ENCODE results near the gene HSPA4. TPM values are rescaled to one million over a fixed set of nuclear protein-coding genes. Genes with fewer than 3 reads are reported as not detected.

The HSPA4 gene
- total and polyA plus RNA-seq, 2 donors (not counting 1 experiment from before 2014, with no cell fraction given): 18.1 to 95.0 TPM

DNA sequence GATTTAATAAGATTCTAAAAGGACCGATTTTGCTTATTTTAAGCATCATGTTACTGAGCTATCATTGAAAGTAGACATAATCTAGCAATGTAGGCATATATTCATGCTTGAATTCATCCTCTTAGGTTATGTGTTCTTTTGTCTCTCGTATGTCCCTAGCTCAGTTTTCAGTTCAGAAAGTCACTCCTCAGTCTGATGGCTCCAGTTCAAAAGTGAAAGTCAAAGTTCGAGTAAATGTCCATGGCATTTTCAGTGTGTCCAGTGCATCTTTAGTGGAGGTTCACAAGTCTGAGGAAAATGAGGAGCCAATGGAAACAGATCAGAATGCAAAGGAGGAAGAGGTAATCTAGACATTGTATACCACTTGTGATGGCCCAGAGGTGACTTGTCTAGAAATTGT lies 39.2 kb downstream of the HSPA4 start:
- H3K27me3 ChIP-seq (replicated peaks in 1 of 4; ENCODE audit: control extremely low read depth in 1 of 4, control insufficient read depth in 3 of 4, insufficient read depth in 4 of 4, low read length in 3 of 4): no peaks in the 10 kb centered on the region
- ATAC-seq (ENCODE audit: low read depth) (no peak), DNase-seq (no peak)
- no peak overlapping the region for H3K4me3 ChIP-seq (ENCODE audit: control extremely low read depth in 1 of 5, extremely low read depth in 1 of 5, insufficient read depth in 1 of 5, low read depth in 2 of 5, low read length in 4 of 5)
- H3K36me3 ChIP-seq (replicated peaks in 1 of 2; ENCODE audit: control extremely low read depth in 1 of 2, control insufficient read depth in 1 of 2, extremely low read depth in 1 of 2, insufficient read depth in 2 of 2, low read length in 1 of 2): peaks cover 14 to 84% of the 10 kb centered on the region in 2 experiments
- ChIA-PET CTCF (interaction anchor here (1.2 kb wide), 1 partner anchor 15 kb away, joined by 3 read pairs; no protein-coding TSS in a partner anchor), POLR2A (no interaction called here)
- WGBS (ENCODE audit: insufficient coverage): 100% methylated on average over 2 of the region's 3 CpGs
- no peak overlapping the region for H3K4me2 ChIP-seq (replicated peaks; ENCODE audit: low read depth, low read length, poor library complexity, severe bottlenecking)
- no peak overlapping the region for H3K9ac ChIP-seq (ENCODE audit: low read length)
- H4K20me1 ChIP-seq (ENCODE audit: control insufficient read depth, insufficient read depth, low read length, poor library complexity, severe bottlenecking): peaks cover 3% of the 10 kb centered on the region
- H3K27ac Mint-ChIP-seq: no peak overlapping the region
- H3K79me2 ChIP-seq (ENCODE audit: control insufficient read depth, insufficient read depth, low read length): peaks cover 7% of the 10 kb centered on the region
- intact Hi-C loops (cut with micrococcal nuclease): no loop called here
- H3K4me1 ChIP-seq (ENCODE audit: control insufficient read depth in 2 of 2, insufficient read depth in 2 of 2, low read length in 2 of 2): no peaks in the 10 kb centered on the region
- peaks cover 3% of the 10 kb centered on the region for H3K4me1 Mint-ChIP-seq
- peak overlapping the region in 1 of 2 donors; percentile 0 for H3K27ac ChIP-seq (ENCODE audit: low read length in 2 of 2)
- TF ChIP-seq EZH2 (IDR thresholded peaks at IDR 0.05; ENCODE audit: borderline replicate concordance, insufficient read depth, low read depth, low read length, poor library complexity, severe bottlenecking): no peak
- TF ChIP-seq, protein P1, sequence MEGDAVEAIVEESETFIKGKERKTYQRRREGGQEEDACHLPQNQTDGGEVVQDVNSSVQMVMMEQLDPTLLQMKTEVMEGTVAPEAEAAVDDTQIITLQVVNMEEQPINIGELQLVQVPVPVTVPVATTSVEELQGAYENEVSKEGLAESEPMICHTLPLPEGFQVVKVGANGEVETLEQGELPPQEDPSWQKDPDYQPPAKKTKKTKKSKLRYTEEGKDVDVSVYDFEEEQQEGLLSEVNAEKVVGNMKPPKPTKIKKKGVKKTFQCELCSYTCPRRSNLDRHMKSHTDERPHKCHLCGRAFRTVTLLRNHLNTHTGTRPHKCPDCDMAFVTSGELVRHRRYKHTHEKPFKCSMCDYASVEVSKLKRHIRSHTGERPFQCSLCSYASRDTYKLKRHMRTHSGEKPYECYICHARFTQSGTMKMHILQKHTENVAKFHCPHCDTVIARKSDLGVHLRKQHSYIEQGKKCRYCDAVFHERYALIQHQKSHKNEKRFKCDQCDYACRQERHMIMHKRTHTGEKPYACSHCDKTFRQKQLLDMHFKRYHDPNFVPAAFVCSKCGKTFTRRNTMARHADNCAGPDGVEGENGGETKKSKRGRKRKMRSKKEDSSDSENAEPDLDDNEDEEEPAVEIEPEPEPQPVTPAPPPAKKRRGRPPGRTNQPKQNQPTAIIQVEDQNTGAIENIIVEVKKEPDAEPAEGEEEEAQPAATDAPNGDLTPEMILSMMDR (IDR thresholded peaks at IDR 0.05): no peak
- no peaks in the 10 kb centered on the region for H3K27me3 Mint-ChIP-seq
- no peaks in the 10 kb centered on the region for H3K9me3 Mint-ChIP-seq (ENCODE audit: insufficient read depth)
- H3K4me3 Mint-ChIP-seq: no peak overlapping the region
- no peak overlapping the region for H2AFZ ChIP-seq (ENCODE audit: insufficient read depth, low read depth, low read length, poor library complexity, severe bottlenecking)
- H3K9me3 ChIP-seq (ENCODE audit: control extremely low read depth in 1 of 3, control insufficient read depth in 2 of 3, insufficient read depth in 1 of 3, low read length in 2 of 3): no peaks in the 10 kb centered on the region

GRCh38 chr5:133106343-133106742 lies 54.5 kb downstream of the HSPA4 start:
- no CpG with 5 or more reads among the region's 3 CpGs for WGBS (ENCODE audit: insufficient coverage)
- H2AFZ ChIP-seq (ENCODE audit: insufficient read depth, low read depth, low read length, poor library complexity, severe bottlenecking): no peak overlapping the region
- Mint-ChIP-seq H3K27ac (peak overlapping the region; percentile 92), H3K27me3 (no peaks in the 10 kb centered on the region), H3K4me3 (peak overlapping the region; percentile 55), H3K4me1 (peaks cover 69% of the 10 kb centered on the region), H3K9me3 (ENCODE audit: insufficient read depth) (no peaks in the 10 kb centered on the region)
- DNase-seq: no peak
- H3K4me2 ChIP-seq (replicated peaks; ENCODE audit: low read depth, low read length, poor library complexity, severe bottlenecking): peak overlapping the region; percentile 68
- ChIA-PET CTCF (interaction anchor here (0.6 to 1.6 kb wide), 5 partner anchors 15 to 933 kb away, joined by 3 to 9 read pairs (median 4); partner anchors contain the start of gene AFF4), POLR2A (interaction anchor here (0.6 to 2.0 kb wide), 3 partner anchors 54 to 143 kb away, joined by 3 to 22 read pairs (median 15); partner anchors contain the start of genes AFF4 and HSPA4)
- H3K4me3 ChIP-seq (ENCODE audit: control extremely low read depth in 1 of 5, extremely low read depth in 1 of 5, insufficient read depth in 1 of 5, low read depth in 2 of 5, low read length in 4 of 5): no peak overlapping the region
- no peaks in the 10 kb centered on the region for H4K20me1 ChIP-seq (ENCODE audit: control insufficient read depth, insufficient read depth, low read length, poor library complexity, severe bottlenecking)
- H3K4me1 ChIP-seq (ENCODE audit: control insufficient read depth in 2 of 2, insufficient read depth in 2 of 2, low read length in 2 of 2): peaks cover 67 to 70% of the 10 kb centered on the region in 2 donors
- TF ChIP-seq, protein P1 (IDR thresholded peaks at IDR 0.05): no peak
- TF ChIP-seq EZH2 (IDR thresholded peaks at IDR 0.05; ENCODE audit: borderline replicate concordance, insufficient read depth, low read depth, low read length, poor library complexity, severe bottlenecking): no peak
- no peak for ATAC-seq (ENCODE audit: low read depth)
- H3K27ac ChIP-seq (ENCODE audit: low read length in 2 of 2): peak overlapping the region; percentile 76 to 93
- peaks cover 8 to 21% of the 10 kb centered on the region in 2 experiments for H3K36me3 ChIP-seq (replicated peaks in 1 of 2; ENCODE audit: control extremely low read depth in 1 of 2, control insufficient read depth in 1 of 2, extremely low read depth in 1 of 2, insufficient read depth in 2 of 2, low read length in 1 of 2)
- peaks cover 0 to 8% (median 0%) of the 10 kb centered on the region in 3 donors for H3K9me3 ChIP-seq (ENCODE audit: control extremely low read depth in 1 of 3, control insufficient read depth in 2 of 3, insufficient read depth in 1 of 3, low read length in 2 of 3)
- intact Hi-C loops (cut with micrococcal nuclease): no loop called here
- H3K9ac ChIP-seq (ENCODE audit: low read length): no peak overlapping the region
- H3K79me2 ChIP-seq (ENCODE audit: control insufficient read depth, insufficient read depth, low read length): peaks cover 14% of the 10 kb centered on the region
- no peaks in the 10 kb centered on the region for H3K27me3 ChIP-seq (replicated peaks in 1 of 4; ENCODE audit: control extremely low read depth in 1 of 4, control insufficient read depth in 3 of 4, insufficient read depth in 4 of 4, low read length in 3 of 4)

Measured in B cell (primary cell).